GM13976 (cell line): Measurements from ENCODE around the gene TEFM.
"Not testable (repeated sequence)": the region's sequence is repeated elsewhere in the genome, so short reads cannot be mapped to it uniquely, and the experiment has no call there.

Source experiments
- DNase-seq: peaks from one replicate; pipeline ENCODE4 v3.0.0; 2012; ENCODE audit warnings: low spot score
- CTCF ChIP-seq: IDR thresholded peaks from 2 replicates; pipeline ENCODE4 v1.5.1; 2012; ENCODE audit warnings: borderline replicate concordance, mild to moderate bottlenecking; ENCODE audit not compliant: insufficient read depth; ENCODE audit errors: extremely low read depth, missing control alignments, control extremely low read depth
- in situ Hi-C: fragments of 300-500 bp; cut with MboI; formaldehyde crosslinking; loops from one replicate; pipeline ENCODE4 v1.12.0; 2022; ENCODE audit warnings: low sequenced_read_pairs, mixed read lengths, inconsistent platforms; ENCODE audit not compliant: unreplicated experiment

TEFM gene

GRCh38 chr17:30921544-30922196 lies 15.6 kb upstream of the TEFM start, which contains the start of gene ADAP2:
TSS of gene ADAP2 (plus strand) at chr17:30921945. CDS start at chr17:30922015, 70 bp downstream.
- peak; percentile 79 for DNase-seq

GRCh38 chr17:30920683-30921543 lies 14.9 kb upstream of the TEFM start:
- no peak for TF ChIP-seq CTCF
- in situ Hi-C loops, result no loop called here
- DNase-seq, result no peak

More at GRCh38 chr17:30921544-30922196, 15.6 kb upstream of the TEFM start, which contains the start of gene ADAP2:
- TF ChIP-seq CTCF, result no peak
- in situ Hi-C loops, result no loop called here

DNA sequence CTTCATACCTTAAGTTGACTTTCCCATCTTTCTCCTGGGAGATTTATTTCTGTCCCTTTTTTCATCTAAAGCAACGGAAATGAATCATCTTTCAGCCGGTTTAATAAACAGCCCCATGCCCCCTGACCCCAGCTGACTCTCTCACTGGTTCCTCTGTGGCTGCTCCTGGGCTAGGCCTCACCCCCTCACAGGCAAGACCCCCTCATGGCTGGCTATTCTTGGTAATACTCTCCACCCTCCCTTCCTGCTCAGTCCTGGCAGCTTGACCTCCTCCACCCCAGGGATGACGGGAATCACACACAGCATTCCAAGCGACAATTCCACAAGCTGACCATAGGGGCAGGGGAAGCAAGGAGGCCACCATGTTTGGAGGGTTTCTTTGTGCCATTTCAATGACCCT lies 14.2 kb upstream of the TEFM start:
- in situ Hi-C loops, result no loop called here
- no peak for TF ChIP-seq CTCF
- DNase-seq, result no peak

DNA sequence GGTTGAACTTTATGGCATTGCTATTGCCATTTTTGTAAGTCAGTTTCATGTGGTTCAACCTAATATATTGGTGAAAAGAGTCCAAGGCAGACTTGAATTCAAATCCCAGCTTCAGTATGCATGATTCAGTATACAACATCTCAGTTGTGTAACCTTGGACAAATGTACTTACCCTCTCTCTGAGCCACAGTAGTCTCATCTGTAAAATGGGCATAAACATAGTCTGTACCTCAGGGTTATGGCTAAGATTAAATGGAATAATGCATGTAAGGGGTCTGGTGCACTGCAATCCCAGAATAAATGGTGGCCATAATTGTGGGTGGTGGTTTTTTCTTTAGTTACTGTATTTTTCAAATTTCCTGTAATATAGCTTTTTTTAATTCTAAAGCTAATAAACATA lies 11.0 kb upstream of the TEFM start:
- in situ Hi-C loops, result no loop called here
- no peak for DNase-seq
- no peak for TF ChIP-seq CTCF

DNA sequence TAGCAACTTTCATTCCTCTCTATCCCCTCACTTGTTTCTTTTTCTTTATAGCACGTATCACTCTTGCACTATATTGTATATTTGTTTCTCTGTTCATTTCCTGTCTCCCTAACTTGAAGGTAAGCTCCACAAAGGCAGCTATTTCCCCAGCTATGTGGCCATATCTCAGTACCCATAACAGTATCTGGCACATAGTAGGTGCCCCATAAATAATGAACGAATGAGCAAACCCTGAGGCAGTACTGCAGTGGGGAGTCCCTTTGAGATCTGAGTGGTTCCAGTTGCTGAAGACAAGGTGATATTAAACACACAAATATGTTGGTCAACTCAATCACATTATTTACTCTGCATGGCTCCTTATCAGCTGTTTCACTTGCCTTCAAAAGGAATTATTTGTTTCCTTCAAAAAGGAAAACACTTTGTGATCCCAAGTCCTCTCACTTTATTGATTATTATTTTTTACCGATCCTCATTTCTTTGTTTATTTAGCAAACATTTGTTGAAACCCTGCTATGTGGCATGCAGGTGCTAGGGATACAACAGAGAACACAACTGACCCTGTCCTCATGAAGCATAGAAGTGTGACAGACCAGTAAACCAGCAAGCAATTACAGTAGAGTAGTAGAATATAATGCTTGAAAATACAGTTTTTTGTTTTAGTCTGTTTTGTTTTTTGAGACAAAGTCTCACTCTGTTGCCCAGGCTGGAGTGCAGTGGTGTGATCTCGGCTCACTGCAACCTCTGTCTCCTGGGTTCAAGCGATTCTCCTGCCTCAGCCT lies 10.0 kb upstream of the TEFM start:
- in situ Hi-C loops, result no loop called here
- DNase-seq, result no peak
- no peak for TF ChIP-seq CTCF

- DNase-seq, result no peak
- in situ Hi-C loops, result no loop called here
- TF ChIP-seq CTCF, result no peak
Measured at GRCh38 chr17:30913955-30914354, 7.9 kb upstream of the TEFM start.

DNA sequence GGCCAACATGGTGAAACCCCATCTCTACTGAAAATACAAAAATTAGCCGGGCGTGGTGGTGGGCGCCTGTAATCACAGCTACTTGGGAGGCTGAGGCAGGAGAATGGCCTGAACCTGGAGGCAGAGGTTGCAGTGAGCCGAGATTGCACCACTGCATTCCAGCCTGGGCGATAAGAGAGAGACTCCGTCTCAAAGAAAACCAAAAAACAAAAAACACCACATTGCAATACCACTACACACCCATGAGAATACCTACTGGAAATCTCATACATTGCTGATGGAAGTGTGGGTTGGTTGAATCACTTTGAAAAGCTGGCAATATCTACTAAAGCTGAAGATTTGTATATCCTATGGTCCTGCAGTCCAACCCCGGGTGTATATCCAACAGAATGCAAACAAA lies 4.1 kb upstream of the TEFM start:
- in situ Hi-C loops, result not testable (repeated sequence)

More for the DNA sequence above, 4.1 kb upstream of the TEFM start:
- DNase-seq, result not testable (repeated sequence)
